A549 treated with AZD9567 at 1 μM for 4 hours (cell line): ENCODE data around the gene REPS2. TPM values are rescaled to one million over a fixed set of nuclear protein-coding genes. Genes with fewer than 3 reads are reported as not detected.

Experiments
- total RNA-seq: library from RNA; stranded (reverse); fragments of 200-300 nt; extraction: Qiagen RNA extraction; gene quantifications from 5 replicates; pipeline ENCODE4 v1.2.3, GENCODE V29; 2022; ENCODE audit not compliant: insufficient read depth

REPS2 gene
- total RNA-seq, result 0.40 to 1.9 TPM (median 0.98 TPM) in 5 replicates

GRCh38 chrX:16946361-16946964 is at the start of gene REPS2:
Gene REPS2 (plus strand): TSS chrX:16946658. CDS start chrX:16946862, 204 bp downstream.

Other genes with a start within 250 kb of the REPS2 start
- gene CTPS2, start 234.0 kb upstream of the REPS2 start, total RNA-seq, result 8.3 to 10.3 TPM (median 9.2 TPM) in 5 replicates
- gene SYAP1, start 227.0 kb upstream of the REPS2 start, total RNA-seq, result 21.2 to 25.8 TPM (median 23.9 TPM) in 5 replicates
- 14.2 to 21.9 TPM (median 15.8 TPM) in 5 replicates for gene TXLNG, start 160.2 kb upstream of the REPS2 start, total RNA-seq
- gene RBBP7, start 76.3 kb upstream of the REPS2 start, total RNA-seq, result 162 to 197 TPM (median 163 TPM) in 5 replicates